Measurements from ENCODE around the gene PATE4. TPM values are rescaled to one million over a fixed set of nuclear protein-coding genes. Genes with fewer than 3 reads are reported as not detected.
A peak's percentile ranks its signal among the peaks of the same experiment; 100 is the strongest.

Gene PATE4
- total RNA-seq, 1 experiment from 2014 or later, result not detected

- in situ Hi-C loops (cut with HindIII; ENCODE audit: low pct_unique_long_range_greater_than_20kb, low sequenced_read_pairs), result no loop called here
- no peak for DNase-seq (ENCODE audit: low read depth)
Observed at GRCh38 chr11:125881291-125881690, 48.2 kb downstream of the PATE4 start.

GRCh38 chr11:125883375-125883774 lies 50.3 kb downstream of the PATE4 start:
- no peak for DNase-seq (ENCODE audit: low read depth)
- in situ Hi-C loops (cut with HindIII; ENCODE audit: low pct_unique_long_range_greater_than_20kb, low sequenced_read_pairs), result no loop called here

GRCh38 chr11:125886997-125887372 lies 53.9 kb downstream of the PATE4 start:
- no peak for DNase-seq (ENCODE audit: low read depth)

GRCh38 chr11:125887373-125888324 lies 54.5 kb downstream of the PATE4 start, which contains the start of gene HYLS1:
TSS of gene HYLS1 (plus strand) at chr11:125887668. CDS start at chr11:125899369, 11,701 bp downstream.
- peak; percentile 87 for DNase-seq (ENCODE audit: low read depth)
- in situ Hi-C loops (cut with HindIII; ENCODE audit: low pct_unique_long_range_greater_than_20kb, low sequenced_read_pairs), result no loop called here

More at GRCh38 chr11:125886997-125887372, 53.9 kb downstream of the PATE4 start:
- in situ Hi-C loops (cut with HindIII; ENCODE audit: low pct_unique_long_range_greater_than_20kb, low sequenced_read_pairs), result no loop called here

Other genes with a start within 250 kb of the PATE4 start
- 34.1 and 52.5 TPM in 2 replicates for gene STT3A, start 240.5 kb upstream of the PATE4 start, total RNA-seq (2014; rRNA removed; shearing (Covaris generic); ENCODE audit: low replicate concordance)
- 13.9 and 17.9 TPM in 2 replicates for gene CHEK1, start 208.2 kb upstream of the PATE4 start, total RNA-seq (2014; rRNA removed; shearing (Covaris generic); ENCODE audit: low replicate concordance)
- not detected in 2 replicates for gene ACRV1, start 152.5 kb upstream of the PATE4 start, total RNA-seq (2014; rRNA removed; shearing (Covaris generic); ENCODE audit: low replicate concordance)
- not detected in 2 replicates for gene PATE1, start 87.0 kb upstream of the PATE4 start, total RNA-seq (2014; rRNA removed; shearing (Covaris generic); ENCODE audit: low replicate concordance)
- gene PATE2, start 54.5 kb upstream of the PATE4 start, total RNA-seq (2014; rRNA removed; shearing (Covaris generic); ENCODE audit: low replicate concordance), result not detected in 2 replicates
- not detected in 2 replicates for gene PATE3, start 45.2 kb upstream of the PATE4 start, total RNA-seq (2014; rRNA removed; shearing (Covaris generic); ENCODE audit: low replicate concordance)
- gene HYLS1, start 54.4 kb downstream of the PATE4 start, total RNA-seq (2014; rRNA removed; shearing (Covaris generic); ENCODE audit: low replicate concordance), result 6.5 and 7.9 TPM in 2 replicates
- gene PUS3, start 69.9 kb downstream of the PATE4 start, total RNA-seq (2014; rRNA removed; shearing (Covaris generic); ENCODE audit: low replicate concordance), result 1.5 and 7.1 TPM in 2 replicates
- gene DDX25, start 71.2 kb downstream of the PATE4 start, total RNA-seq (2014; rRNA removed; shearing (Covaris generic); ENCODE audit: low replicate concordance), result not detected in 2 replicates
- not detected in 2 replicates for gene VSIG10L2, start 112.7 kb downstream of the PATE4 start, total RNA-seq (2014; rRNA removed; shearing (Covaris generic); ENCODE audit: low replicate concordance)
- gene CDON, start 229.6 kb downstream of the PATE4 start, total RNA-seq (2014; rRNA removed; shearing (Covaris generic); ENCODE audit: low replicate concordance), result 2.2 TPM in 2 replicates

Data from Caki2 (cell line).